Measurements from ENCODE around the gene SESN2. TPM values are rescaled to one million over a fixed set of nuclear protein-coding genes. Genes with fewer than 3 reads are reported as not detected.
A peak's percentile ranks its signal among the peaks of the same experiment; 100 is the strongest.

The SESN2 gene
- total RNA-seq, 1 donor from 2014 or later: 3.0 TPM

- H3K4me1 ChIP-seq: peaks cover 39% of the 10 kb centered on the region
- H3K36me3 ChIP-seq: no peaks in the 10 kb centered on the region
- no peak overlapping the region for H3K4me3 ChIP-seq
- TF ChIP-seq, protein P1, sequence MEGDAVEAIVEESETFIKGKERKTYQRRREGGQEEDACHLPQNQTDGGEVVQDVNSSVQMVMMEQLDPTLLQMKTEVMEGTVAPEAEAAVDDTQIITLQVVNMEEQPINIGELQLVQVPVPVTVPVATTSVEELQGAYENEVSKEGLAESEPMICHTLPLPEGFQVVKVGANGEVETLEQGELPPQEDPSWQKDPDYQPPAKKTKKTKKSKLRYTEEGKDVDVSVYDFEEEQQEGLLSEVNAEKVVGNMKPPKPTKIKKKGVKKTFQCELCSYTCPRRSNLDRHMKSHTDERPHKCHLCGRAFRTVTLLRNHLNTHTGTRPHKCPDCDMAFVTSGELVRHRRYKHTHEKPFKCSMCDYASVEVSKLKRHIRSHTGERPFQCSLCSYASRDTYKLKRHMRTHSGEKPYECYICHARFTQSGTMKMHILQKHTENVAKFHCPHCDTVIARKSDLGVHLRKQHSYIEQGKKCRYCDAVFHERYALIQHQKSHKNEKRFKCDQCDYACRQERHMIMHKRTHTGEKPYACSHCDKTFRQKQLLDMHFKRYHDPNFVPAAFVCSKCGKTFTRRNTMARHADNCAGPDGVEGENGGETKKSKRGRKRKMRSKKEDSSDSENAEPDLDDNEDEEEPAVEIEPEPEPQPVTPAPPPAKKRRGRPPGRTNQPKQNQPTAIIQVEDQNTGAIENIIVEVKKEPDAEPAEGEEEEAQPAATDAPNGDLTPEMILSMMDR (IDR thresholded peaks at IDR 0.05; ENCODE audit: borderline replicate concordance): no peak
- no peak overlapping the region for H3K27ac ChIP-seq (replicated peaks)
- no peak for DNase-seq
- intact Hi-C loops (cut with micrococcal nuclease): no loop called here
- no peaks in the 10 kb centered on the region for H3K9me3 ChIP-seq (replicated peaks)
- H3K27me3 ChIP-seq (ENCODE audit: low read depth): no peaks in the 10 kb centered on the region
These were observed 1.6 kb upstream of the SESN2 start for GRCh38 chr1:28257736-28258135.

DNA sequence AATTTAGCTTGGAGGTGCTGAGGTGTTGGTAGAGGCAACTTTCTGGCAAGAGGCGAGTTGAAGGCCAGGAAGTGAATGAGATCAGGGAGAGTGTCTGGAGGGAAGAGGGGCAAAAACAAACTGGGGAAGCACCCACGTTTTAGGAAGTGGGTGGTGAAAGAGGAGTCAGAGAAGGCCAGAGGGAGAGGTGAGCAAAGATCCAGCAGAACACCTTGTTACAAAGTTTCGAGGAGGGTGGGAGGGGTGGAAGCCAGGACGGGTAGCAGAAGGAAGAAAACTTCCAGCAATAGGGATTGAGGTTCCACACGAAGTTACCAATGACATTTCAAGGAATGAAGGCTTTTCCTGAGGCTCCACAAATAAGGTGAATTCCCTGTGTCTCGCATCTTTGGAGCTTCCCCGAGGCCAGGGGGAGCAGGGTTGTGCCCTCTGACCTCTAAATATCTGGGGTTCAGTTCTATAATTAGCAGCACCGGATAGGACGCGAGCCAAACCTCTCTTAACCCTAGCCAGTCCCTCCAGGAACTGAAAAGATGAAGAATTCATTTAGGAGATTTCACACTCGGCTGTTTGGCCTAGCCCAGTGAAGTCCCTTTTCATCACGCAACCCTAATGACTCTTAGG, 578 bp upstream of the SESN2 start:
- Histone ChIP-seq H3K9me3 (replicated peaks) (no peaks in the 10 kb centered on the region), H3K4me1 (peaks cover 49% of the 10 kb centered on the region), H3K27me3 (ENCODE audit: low read depth) (no peaks in the 10 kb centered on the region), H3K4me3 (peak overlapping the region; percentile 100), H3K36me3 (no peaks in the 10 kb centered on the region), H3K27ac (replicated peaks) (peak overlapping the region; percentile 94)
- TF ChIP-seq, protein P1 (IDR thresholded peaks at IDR 0.05; ENCODE audit: borderline replicate concordance): no peak
- intact Hi-C loops (cut with micrococcal nuclease): no loop called here
- no peak for DNase-seq

DNA sequence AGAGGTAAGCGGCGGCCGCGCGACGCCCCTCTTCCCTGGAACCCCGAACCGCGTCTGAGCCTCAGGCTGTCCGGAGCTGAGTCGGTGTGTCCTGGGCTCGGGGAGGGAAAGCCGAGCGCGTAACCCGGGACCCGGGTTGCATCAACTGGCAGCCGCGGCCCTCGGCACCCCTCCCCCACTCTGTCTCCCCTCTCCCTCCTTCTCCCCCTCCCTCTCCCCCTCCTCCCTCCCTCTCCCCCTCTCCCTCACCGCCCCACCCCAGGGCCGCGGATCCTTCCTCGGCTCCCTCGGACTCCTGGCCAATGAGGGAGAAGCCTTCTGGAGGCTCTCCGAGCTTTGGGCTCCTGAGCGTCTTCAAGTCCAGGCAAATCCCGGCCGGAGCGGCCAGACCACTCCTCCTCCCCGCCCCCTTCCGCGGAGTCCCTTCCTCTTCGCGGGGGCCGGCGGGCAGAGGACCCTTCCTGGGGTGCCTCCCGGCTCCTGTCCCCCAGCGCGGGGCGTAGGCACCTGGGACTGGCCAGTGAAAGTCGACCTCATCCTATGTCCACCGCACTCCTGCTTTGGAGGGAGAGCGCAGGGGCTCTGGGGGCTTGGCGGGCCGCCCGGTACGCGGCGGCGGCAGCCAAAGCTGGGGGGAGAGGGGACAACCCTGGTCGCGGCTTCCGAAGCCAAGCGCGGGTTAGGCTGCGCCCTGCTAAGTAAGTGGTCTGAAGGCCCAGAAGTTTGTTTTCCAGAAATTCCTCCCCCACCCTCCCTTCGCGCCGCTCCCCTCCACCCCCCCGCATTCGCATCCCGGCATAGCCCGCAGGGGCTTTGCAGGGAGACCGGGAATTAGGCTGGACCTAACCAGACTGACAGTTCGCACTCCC, 850 bp downstream of the SESN2 start:
- intact Hi-C loops (cut with micrococcal nuclease): no loop called here
- DNase-seq: peak; percentile 79
- Histone ChIP-seq H3K36me3 (no peaks in the 10 kb centered on the region), H3K4me1 (peaks cover 58% of the 10 kb centered on the region), H3K27ac (replicated peaks) (peak overlapping the region; percentile 94), H3K9me3 (replicated peaks) (no peaks in the 10 kb centered on the region), H3K27me3 (ENCODE audit: low read depth) (no peaks in the 10 kb centered on the region), H3K4me3 (peak overlapping the region; percentile 100)
- TF ChIP-seq, protein P1 (IDR thresholded peaks at IDR 0.05; ENCODE audit: borderline replicate concordance): no peak

GRCh38 chr1:28260803-28261174, 1.5 kb downstream of the SESN2 start:
- intact Hi-C loops (cut with micrococcal nuclease): no loop called here
- peak overlapping the region; percentile 100 for H3K4me3 ChIP-seq
- H3K27ac ChIP-seq (replicated peaks): peak overlapping the region; percentile 94
- DNase-seq: no peak
- H3K9me3 ChIP-seq (replicated peaks): no peaks in the 10 kb centered on the region
- no peaks in the 10 kb centered on the region for H3K27me3 ChIP-seq (ENCODE audit: low read depth)
- H3K36me3 ChIP-seq: no peaks in the 10 kb centered on the region
- H3K4me1 ChIP-seq: peaks cover 63% of the 10 kb centered on the region
- TF ChIP-seq, protein P1 (IDR thresholded peaks at IDR 0.05; ENCODE audit: borderline replicate concordance): no peak

- H3K4me3 ChIP-seq: no peak overlapping the region
- intact Hi-C loops (cut with micrococcal nuclease): no loop called here
- H3K27me3 ChIP-seq (ENCODE audit: low read depth): no peaks in the 10 kb centered on the region
- TF ChIP-seq, protein P1 (IDR thresholded peaks at IDR 0.05; ENCODE audit: borderline replicate concordance): no peak
- peaks cover 73% of the 10 kb centered on the region for H3K4me1 ChIP-seq
- no peak overlapping the region for H3K27ac ChIP-seq (replicated peaks)
- no peak for DNase-seq
- H3K9me3 ChIP-seq (replicated peaks): no peaks in the 10 kb centered on the region
- peaks cover 8% of the 10 kb centered on the region for H3K36me3 ChIP-seq
These were observed 5.6 kb downstream of the SESN2 start for GRCh38 chr1:28264897-28265296.

Measured in left ventricle myocardium inferior (tissue), 1 donor.